Smooth muscle cell of the brain vasculature (primary cell): ENCODE data around the gene TRIP4.
"Not testable (repeated sequence)": the region's sequence is repeated elsewhere in the genome, so short reads cannot be mapped to it uniquely, and the experiment has no call there.

Experiments
- DNase-seq: peaks from one replicate; pipeline ENCODE4 v3.0.0-alpha.2; 2012; ENCODE audit warnings: low read depth, low spot score

Gene TRIP4

GRCh38 chr15:64387562-64388168, at the start of gene TRIP4:
TRIP4 (plus strand) TSS chr15:64387836; CDS start chr15:64387864, 28 bp downstream.
- peak; percentile 91 for DNase-seq

DNA sequence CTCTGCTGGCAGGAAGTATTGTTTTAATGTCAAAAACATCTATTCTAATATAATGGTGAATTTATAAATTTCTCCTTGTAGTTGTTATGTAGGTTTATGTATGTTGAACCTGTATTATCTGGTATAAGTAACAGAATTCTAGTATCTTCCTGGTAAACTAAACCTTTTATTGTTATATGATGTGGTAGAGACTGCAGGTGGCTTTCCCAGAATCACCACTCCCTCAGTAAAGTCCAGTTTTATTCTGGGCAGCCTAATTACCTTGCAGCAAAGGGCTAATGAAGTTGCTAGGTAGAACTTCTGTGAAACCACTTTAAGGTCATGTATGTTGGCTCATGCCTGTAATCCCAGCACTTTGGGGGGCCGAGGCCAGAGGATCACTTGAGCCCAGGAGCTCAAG, 47.3 kb upstream of the TRIP4 start:
- DNase-seq: no peak

DNA sequence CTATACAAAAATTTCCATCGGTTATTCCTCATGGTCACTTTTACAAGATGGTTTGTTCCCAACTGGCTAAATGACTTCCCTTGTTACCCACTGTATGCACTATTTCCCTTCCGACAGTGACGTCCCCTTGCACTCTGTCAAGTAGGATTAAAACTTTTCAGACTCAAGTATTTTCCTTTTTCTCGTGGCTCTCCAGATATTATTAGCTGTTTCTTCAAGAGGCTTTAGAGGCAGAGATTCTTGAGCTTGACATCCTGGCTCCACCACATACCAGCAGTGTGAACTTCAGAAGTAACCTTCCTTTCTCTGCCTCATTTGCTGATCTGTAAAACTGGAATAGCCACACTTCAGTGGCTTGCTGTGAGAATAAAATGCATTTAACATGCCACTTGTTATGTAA, 45.7 kb upstream of the TRIP4 start:
- no peak for DNase-seq

DNA sequence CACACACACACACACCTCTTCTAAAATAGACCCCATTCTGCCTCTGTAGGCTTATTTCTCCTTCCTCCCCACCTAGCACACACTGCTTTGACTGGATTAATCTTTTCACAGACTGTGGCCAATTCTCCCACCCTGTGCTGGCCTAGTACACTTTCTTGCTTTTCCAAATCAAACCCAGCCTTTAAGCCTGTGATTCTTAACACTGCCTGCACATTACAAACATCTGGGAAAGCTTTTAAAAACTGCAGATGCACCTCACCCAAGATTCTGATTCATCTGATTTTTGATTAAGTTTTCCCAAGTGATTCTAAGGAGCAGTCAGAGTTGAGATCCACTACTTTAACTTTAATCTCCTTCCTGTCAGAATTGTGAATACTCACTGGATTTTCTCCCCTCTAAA, 44.4 kb upstream of the TRIP4 start:
- no peak for DNase-seq

GRCh38 chr15:64343841-64344240, 43.8 kb upstream of the TRIP4 start:
- no peak for DNase-seq

DNA sequence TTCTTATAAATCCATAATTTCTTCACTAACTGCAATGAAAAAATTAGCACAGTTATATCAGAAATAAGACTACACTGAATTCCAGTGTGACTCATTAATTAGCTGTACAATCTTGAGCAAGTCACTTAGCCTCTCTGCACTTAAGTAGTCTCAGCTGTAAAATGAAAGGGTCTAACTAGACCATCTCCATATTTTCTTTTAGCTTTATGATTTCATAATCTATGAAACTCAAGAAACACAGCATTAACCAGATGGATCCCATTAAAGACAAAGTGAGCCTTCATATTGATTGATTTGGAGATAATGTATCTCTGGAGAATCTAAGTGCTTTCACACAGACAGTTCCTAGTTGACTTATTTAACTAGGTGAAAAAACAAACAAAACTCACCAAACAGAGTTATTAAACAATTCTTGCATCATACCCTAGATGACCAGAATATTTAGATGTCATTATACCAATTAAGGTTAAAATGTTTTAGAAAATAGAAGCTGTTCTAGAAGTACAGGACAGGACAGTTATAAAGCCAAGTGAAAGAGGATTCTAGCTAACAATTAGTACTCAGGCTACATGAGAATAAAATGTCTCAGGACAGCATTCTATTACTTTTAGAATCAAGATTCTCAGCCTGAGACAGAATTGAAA, 42.9 kb upstream of the TRIP4 start:
- DNase-seq: no peak

DNA sequence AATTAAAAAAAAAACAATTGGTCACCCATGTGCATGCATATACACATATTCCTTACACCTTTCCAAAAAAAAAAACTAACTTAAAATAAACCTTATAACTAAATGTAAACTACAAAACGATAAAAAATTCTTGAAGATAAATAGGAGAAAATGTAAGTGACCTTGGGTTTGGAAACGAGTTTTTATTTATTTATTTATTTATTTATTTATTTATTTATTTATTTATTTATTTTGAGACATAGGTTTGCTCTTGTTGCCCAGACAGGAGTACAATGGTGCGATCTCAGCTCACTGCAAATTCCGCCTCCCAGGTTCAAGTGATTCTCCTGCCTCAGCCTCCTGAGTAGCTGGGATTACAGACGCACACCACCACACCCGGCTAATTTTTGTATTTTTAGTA, 41.4 kb upstream of the TRIP4 start:
- DNase-seq: not testable (repeated sequence)

- no peak for DNase-seq
These were observed 39.2 kb upstream of the TRIP4 start for GRCh38 chr15:64348455-64348854.

GRCh38 chr15:64349375-64349774, 38.3 kb upstream of the TRIP4 start:
- DNase-seq: no peak

DNA sequence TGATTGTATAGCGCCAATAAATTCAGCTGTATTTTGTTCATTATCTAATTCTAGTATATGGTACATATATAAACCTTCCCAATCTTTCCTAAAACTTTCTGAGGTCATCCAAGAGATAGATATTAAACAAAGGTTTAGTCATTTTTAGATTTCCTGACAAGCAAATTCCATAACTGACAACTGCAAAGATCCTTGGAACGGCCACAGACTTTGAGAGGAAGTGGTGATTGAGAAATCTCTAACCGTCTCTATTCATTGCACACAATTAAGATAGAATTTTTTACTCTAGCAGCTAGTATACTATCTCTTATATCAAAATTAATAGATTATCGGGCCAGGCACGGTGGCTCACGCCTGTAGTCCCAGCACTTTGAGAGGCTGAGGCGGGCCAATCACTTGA, 36.4 kb upstream of the TRIP4 start:
- DNase-seq: no peak

GRCh38 chr15:64354688-64355344, 32.8 kb upstream of the TRIP4 start:
- no peak for DNase-seq

DNA sequence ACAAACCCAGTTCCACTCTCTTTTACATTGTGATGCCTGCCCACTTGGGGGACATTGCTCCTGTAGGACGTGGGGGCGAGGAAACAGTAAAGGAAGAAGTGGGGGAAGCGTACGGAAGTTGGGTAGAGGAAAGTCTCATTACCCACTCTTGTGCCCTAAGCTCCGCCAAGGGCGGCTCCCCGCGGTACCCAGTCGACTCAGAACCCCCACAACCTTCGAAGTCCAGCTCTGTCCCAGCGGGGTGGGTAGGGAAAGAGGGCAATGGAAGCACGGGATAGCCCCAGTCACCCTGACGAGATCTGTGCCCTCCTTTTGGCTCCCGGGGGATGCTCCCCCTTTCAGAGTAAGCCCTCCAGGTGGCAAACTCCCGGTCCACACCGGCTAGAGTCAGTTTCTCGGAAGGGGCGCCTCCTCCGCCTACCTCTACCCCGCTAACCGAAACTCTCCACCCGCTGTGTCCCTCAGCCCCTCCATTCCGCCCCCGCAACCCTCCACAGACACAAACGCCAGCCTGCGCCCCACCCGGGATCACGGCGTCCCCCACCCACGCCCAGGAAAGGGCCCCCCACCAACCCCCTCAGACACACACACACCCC, 32.2 kb upstream of the TRIP4 start:
- no peak for DNase-seq

- peak; percentile 93 for DNase-seq
These were observed 31.5 kb upstream of the TRIP4 start, which contains the start of gene CSNK1G1 for GRCh38 chr15:64355944-64356709. CSNK1G1 (minus strand) TSS chr15:64356173; CDS start chr15:64300499, 55,674 bp downstream.

- no peak for DNase-seq
These were observed 31.0 kb upstream of the TRIP4 start for GRCh38 chr15:64356710-64357040.

DNA sequence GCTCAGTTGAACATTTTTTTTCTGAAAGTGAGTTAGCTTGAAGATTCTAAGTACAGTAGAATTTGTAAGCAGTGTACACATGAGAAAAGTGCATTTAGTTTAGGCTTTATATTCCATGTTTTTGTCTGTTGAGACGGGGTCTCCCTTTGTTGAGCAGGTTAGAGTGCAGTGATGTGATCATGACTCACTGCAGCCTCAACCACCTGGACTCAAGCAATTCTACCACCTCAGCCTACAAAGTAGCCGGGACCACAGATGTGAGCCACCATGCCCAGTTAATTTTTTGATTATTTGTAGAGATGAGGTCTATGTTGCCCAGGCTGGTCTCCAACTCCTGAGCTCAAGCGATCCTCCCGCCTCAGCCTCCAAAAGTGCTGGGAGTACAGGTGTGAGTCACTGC, 26.4 kb upstream of the TRIP4 start:
- DNase-seq: no peak

- no peak for DNase-seq
These were observed 18.5 kb upstream of the TRIP4 start for GRCh38 chr15:64369078-64369607.

DNA sequence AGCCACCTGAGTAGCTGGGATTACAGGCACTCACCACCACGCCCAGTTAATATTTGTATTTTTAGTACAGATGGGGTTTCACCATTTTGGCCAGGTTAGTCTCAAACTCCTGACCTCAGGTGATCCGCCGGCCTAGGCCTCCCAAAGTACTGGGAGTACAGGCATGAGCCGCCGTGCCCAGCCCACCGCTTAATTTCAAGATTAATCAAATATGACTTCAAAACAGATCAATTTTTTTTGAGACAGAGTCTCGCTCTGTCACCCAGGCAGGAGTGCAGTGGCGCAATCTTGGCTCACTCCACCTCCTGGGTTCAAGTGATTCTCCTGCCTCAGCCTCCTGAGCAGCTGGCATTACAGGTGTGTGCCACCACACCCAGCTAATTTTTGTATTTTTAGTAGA, 16.3 kb upstream of the TRIP4 start:
- DNase-seq: not testable (repeated sequence)

GRCh38 chr15:64373360-64373759, 14.3 kb upstream of the TRIP4 start:
- no peak for DNase-seq

- DNase-seq: no peak
These were observed 8.2 kb upstream of the TRIP4 start for GRCh38 chr15:64379216-64379960.

DNA sequence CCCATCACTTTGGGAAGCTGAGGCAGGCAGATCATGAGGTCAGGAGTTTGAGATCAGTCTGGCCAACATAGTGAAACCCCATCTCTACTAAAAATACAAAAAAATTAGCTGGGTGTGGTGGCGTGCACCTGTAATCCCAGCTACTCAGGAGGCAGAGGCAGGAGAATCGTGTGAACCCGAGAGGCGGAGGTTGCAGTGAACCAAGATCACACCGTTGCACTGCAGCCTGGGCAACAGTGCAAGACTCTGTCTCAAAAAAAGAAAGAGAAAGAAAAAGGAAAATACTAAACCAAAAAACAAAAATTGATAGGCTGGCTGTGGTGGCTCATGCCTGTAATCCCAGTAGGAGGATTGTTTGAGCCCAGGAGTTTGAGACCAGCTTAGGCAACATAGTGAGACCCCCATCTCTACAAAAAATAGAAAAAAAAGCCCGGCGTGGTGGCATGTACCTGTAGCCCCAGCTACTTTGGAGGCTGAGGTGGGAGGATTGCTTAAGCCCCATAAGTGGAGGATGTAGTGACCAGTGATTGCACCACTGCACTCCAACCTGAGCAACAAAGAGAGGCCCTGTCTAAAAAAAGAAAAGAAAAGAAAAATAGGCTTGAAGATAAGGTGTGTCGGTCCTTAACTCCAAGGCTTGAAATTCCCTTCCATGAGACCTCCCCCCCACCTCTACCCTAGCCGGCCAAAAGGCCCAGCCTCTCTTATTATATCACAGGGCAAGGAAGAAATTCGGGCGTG, 7.3 kb upstream of the TRIP4 start:
- DNase-seq: not testable (repeated sequence)
